GM12892 (cell line): Measurements from ENCODE around the gene LDB1.
A peak's percentile ranks its signal among the peaks of the same experiment; 100 is the strongest.

ENCODE experiments used
- DNase-seq: peaks from one replicate; pipeline ENCODE4 v3.0.0; 2011; ENCODE audit not compliant: insufficient read length
- FAIRE-seq: peaks from 2 replicates; lab custom pipeline; 2011; peaks lifted over from hg19 to GRCh38; lab: Jason Lieb, UNC
- POLR2A ChIP-seq: IDR thresholded peaks from 2 replicates; pipeline ENCODE4 v1.6.1; 2011; ENCODE audit warnings: low read depth, low read length, control low read depth
- POLR2AphosphoS5 ChIP-seq: IDR thresholded peaks from 2 replicates; pipeline ENCODE4 v1.6.1; 2011; ENCODE audit warnings: low read depth, low read length, control low read depth
- TAF1 ChIP-seq: IDR thresholded peaks from 2 replicates; pipeline ENCODE4 v1.6.1; 2011; ENCODE audit warnings: low read depth, mild to moderate bottlenecking, control low read depth, low read length, borderline replicate concordance

LDB1 gene

DNA sequence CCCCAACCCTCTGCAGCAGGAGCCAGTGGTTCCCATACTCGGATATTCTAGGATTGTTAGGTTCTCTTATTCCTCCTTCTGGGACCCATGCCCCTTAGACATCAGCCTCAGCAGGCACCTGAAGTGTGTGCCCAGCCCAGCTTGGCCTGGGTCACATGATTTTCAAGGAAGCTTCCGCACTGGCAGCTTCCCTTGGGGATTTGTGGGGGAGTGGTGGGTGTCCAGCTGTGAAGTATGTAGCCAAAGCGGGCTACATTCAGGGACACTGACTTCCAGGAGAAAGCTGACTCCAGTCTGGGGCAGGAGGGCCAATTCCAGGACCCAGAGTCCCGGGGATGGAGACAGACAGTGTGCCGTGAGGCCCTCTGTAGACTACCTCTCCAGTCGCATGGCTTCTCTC lies 1.3 kb downstream of the LDB1 start:
- peak; percentile 50 for FAIRE-seq
- TF ChIP-seq POLR2AphosphoS5 = no peak
- TF ChIP-seq TAF1 = no peak
- TF ChIP-seq POLR2A = no peak
- no peak for DNase-seq

DNA sequence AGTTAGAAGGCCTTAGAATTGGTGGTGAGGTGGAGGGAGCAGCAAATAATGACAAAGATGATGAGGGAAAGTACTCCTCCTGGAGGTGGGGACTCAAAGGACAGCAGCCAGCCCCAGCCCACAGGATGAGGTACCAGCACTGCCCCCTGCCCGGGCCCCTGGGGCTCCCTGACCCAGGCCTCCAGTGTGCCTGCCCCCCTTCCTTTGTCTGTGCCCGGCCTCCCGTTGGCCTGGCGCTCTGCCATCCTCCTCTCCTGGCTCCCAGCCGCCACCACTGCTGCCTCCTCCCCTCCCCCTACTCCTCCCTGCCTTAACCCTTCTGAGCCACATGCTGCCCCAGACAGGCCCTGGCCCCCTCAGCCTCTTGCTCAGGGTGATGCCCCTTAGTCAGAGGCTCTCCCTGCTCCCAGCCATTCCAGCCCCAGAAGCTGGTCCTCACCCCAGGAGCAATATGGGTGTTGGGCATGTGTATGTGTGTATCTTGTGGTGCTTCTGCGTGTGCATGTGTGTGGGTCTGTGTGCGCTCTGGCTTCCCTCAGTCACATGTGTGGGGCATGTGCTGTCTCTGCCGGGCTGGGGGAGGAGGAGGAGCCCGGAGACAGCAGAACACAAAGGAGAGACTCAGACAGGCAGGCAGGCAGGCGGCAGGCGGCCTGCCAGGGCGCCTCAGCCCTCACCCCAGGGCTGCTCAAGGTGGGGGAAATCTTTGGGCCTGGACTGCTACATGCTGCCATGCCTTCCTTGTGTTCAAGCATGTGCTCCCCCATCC lies 2.6 kb downstream of the LDB1 start:
- TF ChIP-seq POLR2A = no peak
- no peak for TF ChIP-seq POLR2AphosphoS5
- TF ChIP-seq TAF1 = no peak
- FAIRE-seq = peak; percentile 60
- DNase-seq = no peak

- FAIRE-seq (no peak), DNase-seq (no peak)
- TF ChIP-seq POLR2A = no peak
- TF ChIP-seq TAF1 = no peak
- no peak for TF ChIP-seq POLR2AphosphoS5
Observed at GRCh38 chr10:102116656-102117055, 3.5 kb downstream of the LDB1 start.

GRCh38 chr10:102115775-102116174 lies 4.4 kb downstream of the LDB1 start:
- TF ChIP-seq TAF1 (no peak), POLR2AphosphoS5 (no peak), POLR2A (no peak)
- DNase-seq (no peak), FAIRE-seq (peak; percentile 65)

- peak; percentile 90 for FAIRE-seq
- peak; percentile 87 for TF ChIP-seq POLR2A
- peak; percentile 75 for TF ChIP-seq POLR2AphosphoS5
- TF ChIP-seq TAF1 = peak; percentile 70; the same call in 1 of the 2 replicates
- peak; percentile 76 for DNase-seq
Observed at GRCh38 chr10:102114861-102115618, 5.1 kb downstream of the LDB1 start.

DNA sequence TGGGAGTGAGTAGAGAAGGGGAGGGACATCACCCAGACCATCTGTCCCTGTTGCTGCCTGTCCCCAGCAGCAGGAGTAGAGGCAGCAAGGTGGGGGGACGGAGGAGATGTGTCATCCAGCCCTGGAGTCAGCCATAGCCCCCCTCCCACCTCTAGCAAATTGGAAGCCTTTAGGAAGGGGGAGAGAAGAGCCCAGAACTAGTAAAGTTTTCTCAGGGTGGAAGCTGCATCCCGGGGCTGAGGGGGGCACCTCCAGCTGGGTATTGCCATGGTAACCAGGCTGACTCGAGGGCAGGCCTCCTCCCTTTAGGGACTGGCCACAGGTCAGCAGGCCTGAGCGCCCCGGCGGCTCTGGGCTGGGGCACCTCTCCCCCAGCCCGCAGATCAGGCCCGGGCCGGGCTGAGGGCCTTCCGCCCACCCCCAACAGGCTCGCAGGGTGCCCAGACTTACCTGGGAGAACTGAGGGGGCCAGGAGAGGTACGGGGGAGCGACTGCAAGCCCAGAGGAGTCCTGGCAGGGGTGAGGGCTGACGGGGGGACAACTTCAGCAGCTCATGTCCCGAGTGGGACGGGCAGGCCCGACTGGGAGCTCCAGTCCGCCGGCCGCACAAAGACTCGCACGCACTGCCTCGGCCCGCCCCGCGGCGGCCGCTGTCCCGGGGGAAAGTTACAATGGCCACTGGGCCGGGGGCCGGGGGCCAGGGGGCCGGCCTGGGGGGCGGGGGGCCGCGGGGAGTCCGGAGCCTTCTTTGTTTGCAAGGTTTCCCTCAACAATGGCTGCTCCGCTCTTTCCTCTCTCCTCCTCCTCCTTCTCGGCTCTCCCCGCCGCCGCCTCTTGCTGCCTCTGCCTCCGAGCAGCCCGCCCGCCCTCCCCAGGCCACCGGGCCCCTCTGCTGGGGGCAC lies 6.0 kb downstream of the LDB1 start:
- FAIRE-seq = no peak
- no peak for TF ChIP-seq POLR2AphosphoS5
- no peak for TF ChIP-seq TAF1
- TF ChIP-seq POLR2A = no peak
- DNase-seq = no peak

DNA sequence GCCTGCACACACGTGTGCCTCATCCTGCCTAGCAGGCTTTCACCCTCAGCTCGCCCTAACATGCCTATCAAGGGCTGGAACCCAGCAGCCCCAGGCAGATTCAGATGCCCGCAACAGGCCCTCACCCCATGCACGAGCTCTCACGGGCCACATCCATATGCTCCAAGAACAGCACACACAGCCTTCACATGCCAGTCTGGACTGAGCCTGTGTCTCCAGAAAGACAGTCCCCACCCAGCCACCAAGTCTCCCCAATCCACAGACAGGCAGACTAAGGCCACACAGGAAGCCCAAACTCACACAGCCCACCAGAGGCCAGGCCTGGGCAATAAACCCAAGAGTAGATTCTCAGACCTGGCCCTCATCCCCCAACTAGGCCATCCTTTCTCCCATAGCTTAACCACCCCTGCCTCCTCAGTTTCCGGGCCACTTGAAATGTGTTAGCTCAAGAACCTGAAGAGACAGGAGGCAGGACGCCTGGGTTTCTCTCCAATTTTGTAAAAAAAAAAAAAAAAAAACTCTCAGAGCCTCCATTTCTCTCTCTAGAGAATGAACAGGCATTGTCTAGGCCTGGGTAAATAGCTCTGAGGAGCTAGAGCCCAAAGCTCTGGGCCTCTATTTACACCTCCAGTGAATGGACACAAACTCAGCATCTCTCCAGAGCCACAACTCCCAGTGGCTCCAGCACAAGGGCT lies 6.8 kb downstream of the LDB1 start:
- TF ChIP-seq POLR2AphosphoS5 (no peak), TAF1 (no peak), POLR2A (no peak)
- DNase-seq (no peak), FAIRE-seq (no peak)

DNA sequence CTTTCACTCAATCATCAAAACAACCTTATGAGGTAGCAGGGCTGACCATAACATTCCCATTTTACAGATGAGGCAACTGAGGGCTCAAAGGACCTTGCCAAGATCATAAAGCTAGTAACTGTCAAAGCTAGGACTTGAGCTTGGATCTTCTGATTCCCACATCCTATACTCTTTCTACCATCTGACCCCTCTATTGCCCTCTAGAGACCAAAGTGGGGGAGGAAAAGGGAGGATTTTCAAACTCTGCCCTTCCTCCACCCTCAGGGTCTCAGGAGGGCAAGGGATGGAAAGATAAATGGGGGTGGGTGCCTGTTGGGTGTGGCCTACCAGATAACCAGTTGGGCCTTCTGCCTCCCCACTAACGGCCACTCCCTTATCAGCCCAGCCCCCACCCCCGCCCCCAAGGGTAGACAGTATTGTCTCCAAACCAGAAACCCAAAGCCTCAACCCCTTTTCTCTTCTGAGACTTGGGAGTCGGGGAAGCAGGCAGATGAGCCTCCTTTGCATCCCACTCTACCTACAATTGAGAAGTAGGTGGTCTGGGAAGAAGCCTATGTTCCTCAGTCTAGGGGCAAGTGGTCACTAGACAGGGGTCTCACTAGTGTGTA lies 7.9 kb downstream of the LDB1 start:
- no peak for FAIRE-seq
- DNase-seq = no peak
- TF ChIP-seq POLR2A = no peak

GRCh38 chr10:102111276-102111675 lies 8.9 kb downstream of the LDB1 start:
- no peak for DNase-seq
- no peak for FAIRE-seq
- no peak for TF ChIP-seq POLR2A
- TF ChIP-seq TAF1 = no peak
- TF ChIP-seq POLR2AphosphoS5 = no peak

GRCh38 chr10:102109166-102110116 lies 10.7 kb downstream of the LDB1 start:
- FAIRE-seq (no peak), DNase-seq (no peak)

More at GRCh38 chr10:102109166-102110116, 10.7 kb downstream of the LDB1 start:
- TF ChIP-seq POLR2A (no peak), POLR2AphosphoS5 (no peak), TAF1 (no peak)
